IPS-15b (cell line): Measurements from ENCODE around the gene KRT80.
A peak's percentile ranks its signal among the peaks of the same experiment; 100 is the strongest.

ENCODE experiments used
- H3K27me3 ChIP-seq: one replicate; pipeline ENCODE4 v1.6.1; 2013; ENCODE audit warnings: low read length; ENCODE audit not compliant: control insufficient read depth, insufficient read depth
- H3K36me3 ChIP-seq: one replicate; pipeline ENCODE4 v1.6.1; 2013; ENCODE audit warnings: low read length; ENCODE audit not compliant: control insufficient read depth, insufficient read depth
- H3K4me1 ChIP-seq: one replicate; pipeline ENCODE4 v1.6.1; 2013; ENCODE audit warnings: mild to moderate bottlenecking, low read length; ENCODE audit not compliant: control insufficient read depth, insufficient read depth
- H3K4me3 ChIP-seq: one replicate; pipeline ENCODE4 v1.5.1; 2013; ENCODE audit warnings: low read depth, low read length
- H3K9ac ChIP-seq: one replicate; pipeline ENCODE4 v1.6.1; 2013; ENCODE audit warnings: low read depth, mild to moderate bottlenecking, low read length
- H3K9me3 ChIP-seq: one replicate; pipeline ENCODE4 v1.6.1; 2013; ENCODE audit warnings: mild to moderate bottlenecking, low read length; ENCODE audit not compliant: control insufficient read depth, insufficient read depth

KRT80 gene

GRCh38 chr12:52142431-52142830, 49.4 kb downstream of the KRT80 start:
- peaks cover 5% of the 10 kb centered on the region for H3K4me1 ChIP-seq
- no peak overlapping the region for H3K9ac ChIP-seq
- no peaks in the 10 kb centered on the region for H3K27me3 ChIP-seq
- H3K36me3 ChIP-seq = no peaks in the 10 kb centered on the region
- H3K4me3 ChIP-seq = no peak overlapping the region
- H3K9me3 ChIP-seq = no peaks in the 10 kb centered on the region

- no peaks in the 10 kb centered on the region for H3K9me3 ChIP-seq
- H3K36me3 ChIP-seq = no peaks in the 10 kb centered on the region
- no peak overlapping the region for H3K4me3 ChIP-seq
- H3K27me3 ChIP-seq = no peaks in the 10 kb centered on the region
- peaks cover 5% of the 10 kb centered on the region for H3K4me1 ChIP-seq
- no peak overlapping the region for H3K9ac ChIP-seq
Measured at GRCh38 chr12:52141875-52142274, 49.9 kb downstream of the KRT80 start.

GRCh38 chr12:52141306-52141705, 50.5 kb downstream of the KRT80 start:
- Histone ChIP-seq H3K27me3 (no peaks in the 10 kb centered on the region), H3K9me3 (no peaks in the 10 kb centered on the region), H3K4me3 (no peak overlapping the region), H3K4me1 (peaks cover 5% of the 10 kb centered on the region), H3K9ac (no peak overlapping the region), H3K36me3 (no peaks in the 10 kb centered on the region)

- H3K4me3 ChIP-seq = no peak overlapping the region
Measured at GRCh38 chr12:52139579-52140062, 52.2 kb downstream of the KRT80 start.

GRCh38 chr12:52139147-52139546, 52.7 kb downstream of the KRT80 start:
- no peaks in the 10 kb centered on the region for H3K27me3 ChIP-seq

More at GRCh38 chr12:52139579-52140062, 52.2 kb downstream of the KRT80 start:
- no peaks in the 10 kb centered on the region for H3K36me3 ChIP-seq
- no peaks in the 10 kb centered on the region for H3K27me3 ChIP-seq
- no peaks in the 10 kb centered on the region for H3K9me3 ChIP-seq
- H3K9ac ChIP-seq = no peak overlapping the region
- H3K4me1 ChIP-seq = peaks cover 2% of the 10 kb centered on the region

GRCh38 chr12:52137746-52138145, 54.1 kb downstream of the KRT80 start:
- H3K4me3 ChIP-seq = no peak overlapping the region
- H3K9me3 ChIP-seq = no peaks in the 10 kb centered on the region
- H3K36me3 ChIP-seq = no peaks in the 10 kb centered on the region
- no peak overlapping the region for H3K9ac ChIP-seq
- no peaks in the 10 kb centered on the region for H3K27me3 ChIP-seq
- H3K4me1 ChIP-seq = peaks cover 2% of the 10 kb centered on the region

More at GRCh38 chr12:52139147-52139546, 52.7 kb downstream of the KRT80 start:
- Histone ChIP-seq H3K4me1 (peaks cover 2% of the 10 kb centered on the region), H3K9me3 (no peaks in the 10 kb centered on the region), H3K36me3 (no peaks in the 10 kb centered on the region), H3K4me3 (no peak overlapping the region), H3K9ac (no peak overlapping the region)

GRCh38 chr12:52132754-52133161, 59.1 kb downstream of the KRT80 start:
- no peaks in the 10 kb centered on the region for H3K9me3 ChIP-seq
- H3K9ac ChIP-seq = no peak overlapping the region
- peaks cover 3% of the 10 kb centered on the region for H3K4me1 ChIP-seq

GRCh38 chr12:52130711-52131110, 61.1 kb downstream of the KRT80 start:
- no peak overlapping the region for H3K4me3 ChIP-seq
- H3K9me3 ChIP-seq = no peaks in the 10 kb centered on the region
- H3K36me3 ChIP-seq = no peaks in the 10 kb centered on the region
- no peaks in the 10 kb centered on the region for H3K27me3 ChIP-seq
- H3K9ac ChIP-seq = no peak overlapping the region
- H3K4me1 ChIP-seq = peaks cover 21% of the 10 kb centered on the region

More at GRCh38 chr12:52132754-52133161, 59.1 kb downstream of the KRT80 start:
- no peaks in the 10 kb centered on the region for H3K36me3 ChIP-seq
- no peak overlapping the region for H3K4me3 ChIP-seq
- H3K27me3 ChIP-seq = no peaks in the 10 kb centered on the region

- Histone ChIP-seq H3K4me1 (peaks cover 35% of the 10 kb centered on the region), H3K4me3 (no peak overlapping the region), H3K36me3 (no peaks in the 10 kb centered on the region), H3K9ac (no peak overlapping the region), H3K27me3 (no peaks in the 10 kb centered on the region), H3K9me3 (no peaks in the 10 kb centered on the region)
Measured at GRCh38 chr12:52127683-52128450, 63.9 kb downstream of the KRT80 start.

GRCh38 chr12:52126605-52127578, 64.9 kb downstream of the KRT80 start:
- Histone ChIP-seq H3K9ac (no peak overlapping the region), H3K9me3 (no peaks in the 10 kb centered on the region), H3K4me1 (peaks cover 40% of the 10 kb centered on the region), H3K36me3 (no peaks in the 10 kb centered on the region), H3K27me3 (no peaks in the 10 kb centered on the region), H3K4me3 (no peak overlapping the region)

GRCh38 chr12:52126050-52126604, 65.7 kb downstream of the KRT80 start:
- peak overlapping the region; percentile 9 for H3K9ac ChIP-seq
- H3K4me1 ChIP-seq = peaks cover 40% of the 10 kb centered on the region
- H3K9me3 ChIP-seq = no peaks in the 10 kb centered on the region
- no peaks in the 10 kb centered on the region for H3K27me3 ChIP-seq
- H3K36me3 ChIP-seq = no peaks in the 10 kb centered on the region
- H3K4me3 ChIP-seq = no peak overlapping the region
